Natural killer cell (primary cell): ENCODE measurements around the gene HPSE. TPM values are rescaled to one million over a fixed set of nuclear protein-coding genes. Genes with fewer than 3 reads are reported as not detected.
A peak's percentile ranks its signal among the peaks of the same experiment; 100 is the strongest.

Source experiments
- ATAC-seq, 3 donors: fragments of 150-1000 bp in 2 of 3; fragments of 200-7000 bp in 1 of 3; cut with Tn5 transposase; 1 replicate in 1 of 3; 2 replicates in 2 of 3; pipeline ENCODE4 v1.10.0; 2021; ENCODE audit warnings: mild to moderate bottlenecking in 2 of 3, moderate library complexity in 2 of 3
- DNase-seq, 2 donors: peaks; one replicate each; pipeline versions ENCODE4 v3.0.0 to v3.0.0-alpha.2; 2013 to 2021; ENCODE audit warnings: mixed read lengths in 1 of 2
- H3K27ac ChIP-seq: one replicate; pipeline ENCODE4 v1.5.1; 2013; ENCODE audit warnings: mild to moderate bottlenecking, low read length
- H3K27me3 ChIP-seq: one replicate; pipeline ENCODE4 v1.6.1; 2013; ENCODE audit warnings: low read length; ENCODE audit not compliant: control insufficient read depth, insufficient read depth
- H3K36me3 ChIP-seq: one replicate; pipeline ENCODE4 v1.6.1; 2013; ENCODE audit warnings: low read length; ENCODE audit not compliant: control insufficient read depth, insufficient read depth
- H3K4me1 ChIP-seq: one replicate; pipeline ENCODE4 v1.6.1; 2013; ENCODE audit warnings: low read length; ENCODE audit not compliant: control insufficient read depth, insufficient read depth
- H3K4me3 ChIP-seq: one replicate; pipeline ENCODE4 v1.5.1; 2013; ENCODE audit warnings: low read length
- H3K9me3 ChIP-seq: one replicate; pipeline ENCODE4 v1.6.1; 2013; ENCODE audit warnings: low read length; ENCODE audit not compliant: control insufficient read depth, insufficient read depth
- H3K27ac Mint-ChIP-seq, 2 donors: one replicate each; pipeline ENCODE4 v1.8.0; 2022; ENCODE audit warnings: mild to moderate bottlenecking in 2 of 2, mixed read lengths in 2 of 2, moderate library complexity in 1 of 2
- H3K27me3 Mint-ChIP-seq, 2 donors: one replicate each; pipeline ENCODE4 v1.8.0; 2022; ENCODE audit warnings: low read depth in 2 of 2, mixed read lengths in 2 of 2
- H3K36me3 Mint-ChIP-seq: one replicate; pipeline ENCODE4 v1.8.0; 2022; ENCODE audit warnings: mixed read lengths
- H3K4me1 Mint-ChIP-seq, 2 donors: one replicate each; pipeline ENCODE4 v1.8.0; 2022; ENCODE audit warnings: mixed read lengths in 2 of 2
- H3K4me3 Mint-ChIP-seq: one replicate; pipeline ENCODE4 v1.8.0; 2022; ENCODE audit warnings: mild to moderate bottlenecking, moderate library complexity, mixed read lengths
- H3K9me3 Mint-ChIP-seq, 2 donors: one replicate each; pipeline ENCODE4 v1.8.0; 2022; ENCODE audit warnings: mixed read lengths in 2 of 2
- WGBS: methylation state at CpG from one replicate; pipeline ENCODE4 v1.1.7; 2013; ENCODE audit warnings: missing lambda C conversion rate; ENCODE audit not compliant: insufficient coverage; 5-methylcytosine and 5-hydroxymethylcytosine counted together
- intact Hi-C: fragments of 100-400 bp; cut with micrococcal nuclease; formaldehyde crosslinking; loops from one replicate; pipeline ENCODE4 v1.14.2; 2022
- total RNA-seq, 4 donors: library from RNA; stranded (reverse); fragments of 120-200 nt in 1 of 4; gene quantifications; one replicate each; pipeline versions ENCODE4 v1.2.3 to v1.2.4, GENCODE V29; 2013 to 2022
- TF ChIP-seq, protein P1 (sequence below): fragments of 200-600 bp; IDR thresholded peaks from one replicate; pipeline ENCODE4 v1.8.0; 2022; ENCODE audit warnings: antibody characterized with exemption

Gene HPSE
- total RNA-seq, 3 donors from 2014 or later (not counting 1 experiment from before 2014, with no cell fraction given) = 0.89 to 2.6 (median 1.5) TPM

DNA sequence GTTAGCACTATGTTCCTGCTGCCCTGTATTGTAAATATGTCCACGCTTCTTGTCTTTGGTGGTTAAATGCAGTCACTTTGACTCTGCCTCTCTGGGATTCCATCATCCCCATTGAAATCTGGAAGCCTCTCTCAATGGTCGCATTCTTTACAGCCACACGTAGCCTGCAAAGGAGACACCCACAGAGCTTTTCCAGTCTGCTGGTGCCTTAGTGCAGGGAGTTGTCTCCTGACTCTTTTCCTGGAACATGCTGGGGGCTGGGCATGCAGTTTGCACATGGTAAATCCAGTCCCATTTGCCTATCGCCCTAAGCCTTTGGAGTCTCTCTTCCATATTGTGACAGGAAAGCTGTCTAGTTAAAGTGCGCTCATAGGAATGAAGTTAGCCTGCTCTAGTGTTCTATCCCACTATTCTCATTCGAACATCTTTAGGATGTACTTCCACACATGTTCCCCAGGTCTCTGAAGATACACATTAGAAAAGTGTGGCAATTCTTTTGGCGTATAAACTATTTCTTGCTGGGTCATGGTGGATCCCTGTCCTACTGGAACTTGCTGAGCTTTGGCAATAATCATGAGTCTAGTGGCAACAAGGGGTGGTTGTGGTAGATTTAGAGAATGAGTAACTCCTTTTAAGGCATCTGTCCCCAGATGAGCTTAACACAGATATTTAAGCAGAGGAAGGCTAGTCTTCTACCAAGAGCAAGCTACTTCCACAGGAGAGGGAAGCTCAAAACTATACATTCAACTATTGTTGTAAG lies 83.8 kb downstream of the HPSE start:
- Histone ChIP-seq H3K4me1 (peaks cover 29% of the 10 kb centered on the region), H3K27ac (no peak overlapping the region), H3K4me3 (no peak overlapping the region), H3K9me3 (no peaks in the 10 kb centered on the region), H3K36me3 (no peaks in the 10 kb centered on the region), H3K27me3 (no peaks in the 10 kb centered on the region)
- Mint-ChIP-seq H3K36me3 (no peaks in the 10 kb centered on the region), H3K4me3 (peak overlapping the region; percentile 46), H3K9me3 (no peaks in the 10 kb centered on the region), H3K27me3 (no peaks in the 10 kb centered on the region), H3K4me1 (peaks cover 49 to 51% of the 10 kb centered on the region in 2 donors), H3K27ac (peak overlapping the region; percentile 53 to 82)
- WGBS = 96% methylated on average over 7 of the region's 7 CpGs
- intact Hi-C loops = loop anchor here (5.0 kb wide), 1 partner anchor 124 kb away; no protein-coding TSS in a partner anchor
- TF ChIP-seq, protein P1, sequence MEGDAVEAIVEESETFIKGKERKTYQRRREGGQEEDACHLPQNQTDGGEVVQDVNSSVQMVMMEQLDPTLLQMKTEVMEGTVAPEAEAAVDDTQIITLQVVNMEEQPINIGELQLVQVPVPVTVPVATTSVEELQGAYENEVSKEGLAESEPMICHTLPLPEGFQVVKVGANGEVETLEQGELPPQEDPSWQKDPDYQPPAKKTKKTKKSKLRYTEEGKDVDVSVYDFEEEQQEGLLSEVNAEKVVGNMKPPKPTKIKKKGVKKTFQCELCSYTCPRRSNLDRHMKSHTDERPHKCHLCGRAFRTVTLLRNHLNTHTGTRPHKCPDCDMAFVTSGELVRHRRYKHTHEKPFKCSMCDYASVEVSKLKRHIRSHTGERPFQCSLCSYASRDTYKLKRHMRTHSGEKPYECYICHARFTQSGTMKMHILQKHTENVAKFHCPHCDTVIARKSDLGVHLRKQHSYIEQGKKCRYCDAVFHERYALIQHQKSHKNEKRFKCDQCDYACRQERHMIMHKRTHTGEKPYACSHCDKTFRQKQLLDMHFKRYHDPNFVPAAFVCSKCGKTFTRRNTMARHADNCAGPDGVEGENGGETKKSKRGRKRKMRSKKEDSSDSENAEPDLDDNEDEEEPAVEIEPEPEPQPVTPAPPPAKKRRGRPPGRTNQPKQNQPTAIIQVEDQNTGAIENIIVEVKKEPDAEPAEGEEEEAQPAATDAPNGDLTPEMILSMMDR = no peak
- no peak for DNase-seq
- ATAC-seq = no peak

DNA sequence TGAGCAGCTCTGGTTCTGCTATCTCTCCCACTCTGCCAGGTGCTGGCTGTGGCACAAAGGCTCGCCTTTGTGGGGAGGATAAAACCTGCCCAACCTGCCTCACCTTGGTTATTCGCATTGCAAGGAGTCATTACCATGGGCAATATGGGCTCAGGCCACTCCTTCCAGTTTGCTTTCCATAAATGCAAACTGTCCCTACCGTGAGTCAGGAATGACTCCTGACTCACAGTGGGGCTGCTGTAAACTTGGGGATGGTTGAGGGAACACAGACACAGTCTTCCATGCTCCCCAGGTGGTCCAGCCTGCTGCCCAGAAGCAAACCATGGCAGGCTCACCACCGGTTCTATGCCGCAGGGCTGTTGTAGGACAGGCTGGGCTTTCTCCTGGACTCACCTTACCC lies 86.2 kb downstream of the HPSE start:
- peaks cover 57 to 60% of the 10 kb centered on the region in 2 donors for H3K4me1 Mint-ChIP-seq
- no peaks in the 10 kb centered on the region for H3K36me3 ChIP-seq
- no peak overlapping the region for H3K27ac Mint-ChIP-seq
- 99% methylated on average over 5 of the region's 5 CpGs for WGBS
- H3K27ac ChIP-seq = no peak overlapping the region
- TF ChIP-seq, protein P1 = no peak
- H3K27me3 Mint-ChIP-seq = no peaks in the 10 kb centered on the region
- ATAC-seq (no peak), DNase-seq (no peak)
- intact Hi-C loops = no loop called here
- H3K9me3 Mint-ChIP-seq = no peaks in the 10 kb centered on the region
- H3K4me3 Mint-ChIP-seq = no peak overlapping the region
- no peak overlapping the region for H3K4me3 ChIP-seq
- H3K9me3 ChIP-seq = no peaks in the 10 kb centered on the region
- peaks cover 25% of the 10 kb centered on the region for H3K4me1 ChIP-seq
- H3K27me3 ChIP-seq = no peaks in the 10 kb centered on the region
- H3K36me3 Mint-ChIP-seq = no peaks in the 10 kb centered on the region

DNA sequence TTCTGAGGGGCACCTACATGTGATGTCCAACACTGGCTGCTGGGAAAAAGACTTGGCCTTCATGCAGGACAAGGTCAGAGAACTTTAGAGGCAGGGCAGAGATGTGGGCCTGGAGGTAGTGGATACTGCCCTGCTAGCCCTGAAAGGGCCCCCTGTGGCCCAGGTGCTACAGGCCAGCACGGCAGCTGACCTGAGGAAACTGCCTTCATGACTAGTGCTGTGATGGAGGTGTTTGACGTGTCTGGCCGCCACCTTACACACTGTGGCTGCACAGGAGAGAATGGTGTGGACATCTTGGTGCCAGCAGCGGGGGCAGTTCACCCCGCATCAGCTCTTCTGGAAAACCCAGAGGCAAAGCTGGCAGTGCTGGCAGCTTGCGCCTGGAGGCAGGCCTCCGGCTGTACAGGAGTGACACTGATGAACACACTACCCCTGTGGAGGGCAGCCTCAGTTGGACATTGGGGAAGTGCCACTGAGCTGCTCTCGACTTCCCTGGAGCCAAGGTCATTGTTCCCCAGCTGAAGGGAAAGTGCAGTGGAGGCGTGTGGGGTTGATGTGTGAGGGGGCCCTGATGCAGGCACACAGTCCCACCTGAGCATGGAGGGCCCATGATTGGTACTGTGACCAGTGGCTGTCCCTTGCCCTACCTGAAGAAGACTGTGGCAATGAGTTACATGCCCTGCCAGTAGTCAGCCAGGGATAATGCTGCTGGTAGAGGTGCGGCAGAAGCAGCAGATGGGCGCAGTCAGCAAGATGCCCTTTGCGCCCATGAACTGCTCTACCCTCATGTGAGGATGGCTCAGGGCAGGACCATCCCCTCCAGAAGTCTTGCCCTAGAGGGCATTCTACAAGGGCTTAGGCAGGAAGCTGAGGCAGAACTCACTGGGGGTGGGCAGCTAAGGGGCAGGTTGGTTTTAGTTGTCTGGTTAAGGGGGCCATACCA lies 87.0 kb downstream of the HPSE start:
- Mint-ChIP-seq H3K36me3 (no peaks in the 10 kb centered on the region), H3K4me3 (no peak overlapping the region), H3K27me3 (no peaks in the 10 kb centered on the region), H3K27ac (no peak overlapping the region), H3K4me1 (peaks cover 58 to 59% of the 10 kb centered on the region in 2 donors), H3K9me3 (no peaks in the 10 kb centered on the region)
- ATAC-seq (no peak), DNase-seq (no peak)
- intact Hi-C loops = no loop called here
- WGBS = 86% methylated on average over 12 of the region's 12 CpGs
- no peak overlapping the region for H3K27ac ChIP-seq
- H3K27me3 ChIP-seq = no peaks in the 10 kb centered on the region
- no peaks in the 10 kb centered on the region for H3K36me3 ChIP-seq
- no peaks in the 10 kb centered on the region for H3K9me3 ChIP-seq
- TF ChIP-seq, protein P1 = no peak
- H3K4me3 ChIP-seq = no peak overlapping the region
- H3K4me1 ChIP-seq = peaks cover 22% of the 10 kb centered on the region

Other genes starting within 250 kb of the HPSE start
- 100 to 1,000 TPM; 684 to 889 (median 821) TPM for gene PLAC8, start 220.1 kb downstream of the HPSE start, total RNA-seq
- gene COQ2, start 50.0 kb downstream of the HPSE start, total RNA-seq = 1 to 10 TPM; 4.7 to 9.7 (median 7.0) TPM
- gene HELQ, start 121.0 kb upstream of the HPSE start, total RNA-seq = 10 to 100 TPM; 19.8 to 33.6 (median 29.9) TPM
- gene MRPS18C, start 121.2 kb upstream of the HPSE start, total RNA-seq = 10 to 100 TPM; 14.4 to 26.0 (median 18.1) TPM
- gene ABRAXAS1, start 150.3 kb upstream of the HPSE start, total RNA-seq = 10 to 100 TPM; 10.7 to 14.0 (median 13.9) TPM
- 10 to 100 TPM in 1 of 3 donors, 1 to 10 TPM in 1, under 1 TPM in 1; 0.54 to 11.3 (median 1.2) TPM for gene GPAT3, start 201.3 kb upstream of the HPSE start, total RNA-seq